ENCODE measurements around the gene EAF1.
"Not testable (repeated sequence)": the region's sequence is repeated elsewhere in the genome, so short reads cannot be mapped to it uniquely, and the experiment has no call there.

EAF1 gene

GRCh38 chr3:15391007-15391406, 36.4 kb upstream of the EAF1 start:
- Histone ChIP-seq H3K9me3 (ENCODE audit: low read length) (peaks cover 10% of the 10 kb centered on the region), H3K36me3 (ENCODE audit: insufficient read depth, low read length) (no peaks in the 10 kb centered on the region), H3K27me3 (ENCODE audit: insufficient read depth, low read length) (no peaks in the 10 kb centered on the region), H2AFZ (ENCODE audit: low read depth, low read length) (no peak overlapping the region), H3K4me1 (ENCODE audit: insufficient read depth, low read length) (no peaks in the 10 kb centered on the region), H3K4me3 (ENCODE audit: low read length) (no peak overlapping the region)

GRCh38 chr3:15393252-15393651, 34.1 kb upstream of the EAF1 start:
- not testable (repeated sequence) for H3K36me3 ChIP-seq (ENCODE audit: insufficient read depth, low read length); H3K4me3 ChIP-seq (ENCODE audit: low read length); H2AFZ ChIP-seq (ENCODE audit: low read depth, low read length); H3K4me1 ChIP-seq (ENCODE audit: insufficient read depth, low read length); H3K27me3 ChIP-seq (ENCODE audit: insufficient read depth, low read length)
- H3K9me3 ChIP-seq (ENCODE audit: low read length): peaks cover 16% of the 10 kb centered on the region

GRCh38 chr3:15398731-15399133, 28.7 kb upstream of the EAF1 start:
- peaks cover 13% of the 10 kb centered on the region for H3K9me3 ChIP-seq (ENCODE audit: low read length)
- not testable (repeated sequence) for H3K4me1 ChIP-seq (ENCODE audit: insufficient read depth, low read length); H3K27me3 ChIP-seq (ENCODE audit: insufficient read depth, low read length); H2AFZ ChIP-seq (ENCODE audit: low read depth, low read length); H3K4me3 ChIP-seq (ENCODE audit: low read length); H3K36me3 ChIP-seq (ENCODE audit: insufficient read depth, low read length)

DNA sequence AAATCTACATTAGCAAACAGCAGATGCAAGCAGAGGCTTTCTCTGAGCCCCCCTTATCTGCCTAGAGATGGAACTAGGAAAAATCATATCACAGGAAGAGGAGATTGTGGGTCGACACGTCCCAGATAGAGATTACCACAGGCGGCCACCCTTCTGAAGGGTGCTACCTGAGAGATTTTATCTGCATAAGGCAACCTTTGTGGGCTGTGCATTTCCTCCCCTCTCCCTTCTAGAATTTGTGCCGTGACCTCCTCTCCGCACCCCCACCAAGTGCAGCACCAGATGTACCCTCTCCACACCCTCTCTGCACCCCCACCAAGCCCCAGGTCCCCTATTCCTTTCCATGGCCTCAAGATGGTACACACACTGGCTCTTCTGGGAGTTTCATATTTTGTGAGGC, 27.4 kb upstream of the EAF1 start:
- H3K36me3 ChIP-seq (ENCODE audit: insufficient read depth, low read length): no peaks in the 10 kb centered on the region
- H3K27me3 ChIP-seq (ENCODE audit: insufficient read depth, low read length): no peaks in the 10 kb centered on the region
- H3K4me1 ChIP-seq (ENCODE audit: insufficient read depth, low read length): no peaks in the 10 kb centered on the region
- no peak overlapping the region for H3K4me3 ChIP-seq (ENCODE audit: low read length)
- H2AFZ ChIP-seq (ENCODE audit: low read depth, low read length): no peak overlapping the region
- peaks cover 13% of the 10 kb centered on the region for H3K9me3 ChIP-seq (ENCODE audit: low read length)

GRCh38 chr3:15401936-15402335, 25.5 kb upstream of the EAF1 start:
- Histone ChIP-seq H2AFZ (ENCODE audit: low read depth, low read length) (no peak overlapping the region), H3K4me3 (ENCODE audit: low read length) (no peak overlapping the region), H3K36me3 (ENCODE audit: insufficient read depth, low read length) (no peaks in the 10 kb centered on the region), H3K27me3 (ENCODE audit: insufficient read depth, low read length) (no peaks in the 10 kb centered on the region), H3K9me3 (ENCODE audit: low read length) (peaks cover 10% of the 10 kb centered on the region), H3K4me1 (ENCODE audit: insufficient read depth, low read length) (no peaks in the 10 kb centered on the region)

- Histone ChIP-seq H3K27me3 (ENCODE audit: insufficient read depth, low read length) (no peaks in the 10 kb centered on the region), H3K4me3 (ENCODE audit: low read length) (no peak overlapping the region), H3K4me1 (ENCODE audit: insufficient read depth, low read length) (no peaks in the 10 kb centered on the region), H3K36me3 (ENCODE audit: insufficient read depth, low read length) (no peaks in the 10 kb centered on the region), H3K9me3 (ENCODE audit: low read length) (no peaks in the 10 kb centered on the region), H2AFZ (ENCODE audit: low read depth, low read length) (no peak overlapping the region)
Observed at GRCh38 chr3:15403495-15403894, 23.9 kb upstream of the EAF1 start.

GRCh38 chr3:15403965-15404364, 23.4 kb upstream of the EAF1 start:
- no peaks in the 10 kb centered on the region for H3K27me3 ChIP-seq (ENCODE audit: insufficient read depth, low read length)
- no peaks in the 10 kb centered on the region for H3K36me3 ChIP-seq (ENCODE audit: insufficient read depth, low read length)
- no peak overlapping the region for H3K4me3 ChIP-seq (ENCODE audit: low read length)
- no peak overlapping the region for H2AFZ ChIP-seq (ENCODE audit: low read depth, low read length)
- H3K4me1 ChIP-seq (ENCODE audit: insufficient read depth, low read length): no peaks in the 10 kb centered on the region
- no peaks in the 10 kb centered on the region for H3K9me3 ChIP-seq (ENCODE audit: low read length)

DNA sequence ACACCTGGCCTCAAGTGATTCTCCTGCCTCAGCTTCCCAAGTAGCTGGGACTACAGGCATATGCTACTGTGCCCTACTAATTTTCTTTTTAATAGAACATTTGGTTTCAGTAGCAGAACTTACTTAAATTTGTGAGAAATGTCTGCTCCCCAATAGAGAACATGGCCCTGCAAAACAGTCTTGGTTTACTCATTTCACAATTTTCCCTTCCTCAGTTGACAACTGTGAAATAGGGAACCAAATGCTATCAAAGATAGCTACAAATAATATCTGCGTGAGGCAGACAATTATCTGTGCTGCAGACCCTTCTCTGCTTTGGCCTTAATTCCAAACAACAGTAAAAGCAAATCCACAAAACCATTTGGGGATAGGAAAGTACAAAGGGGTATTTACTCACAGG, 22.6 kb upstream of the EAF1 start:
- Histone ChIP-seq H3K36me3 (ENCODE audit: insufficient read depth, low read length) (peaks cover 6% of the 10 kb centered on the region), H3K9me3 (ENCODE audit: low read length) (no peaks in the 10 kb centered on the region), H3K4me1 (ENCODE audit: insufficient read depth, low read length) (no peaks in the 10 kb centered on the region)

GRCh38 chr3:15405448-15406050, 21.8 kb upstream of the EAF1 start:
- H3K27me3 ChIP-seq (ENCODE audit: insufficient read depth, low read length): no peaks in the 10 kb centered on the region
- no peaks in the 10 kb centered on the region for H3K4me1 ChIP-seq (ENCODE audit: insufficient read depth, low read length)
- H2AFZ ChIP-seq (ENCODE audit: low read depth, low read length): no peak overlapping the region
- H3K36me3 ChIP-seq (ENCODE audit: insufficient read depth, low read length): peaks cover 13% of the 10 kb centered on the region
- H3K4me3 ChIP-seq (ENCODE audit: low read length): no peak overlapping the region
- no peaks in the 10 kb centered on the region for H3K9me3 ChIP-seq (ENCODE audit: low read length)

More for the DNA sequence above, 22.6 kb upstream of the EAF1 start:
- H3K4me3 ChIP-seq (ENCODE audit: low read length): no peak overlapping the region
- no peak overlapping the region for H2AFZ ChIP-seq (ENCODE audit: low read depth, low read length)
- H3K27me3 ChIP-seq (ENCODE audit: insufficient read depth, low read length): no peaks in the 10 kb centered on the region

GRCh38 chr3:15409239-15409638, 18.2 kb upstream of the EAF1 start:
- Histone ChIP-seq H3K4me3 (ENCODE audit: low read length) (no peak overlapping the region), H3K27me3 (ENCODE audit: insufficient read depth, low read length) (no peaks in the 10 kb centered on the region), H3K9me3 (ENCODE audit: low read length) (no peaks in the 10 kb centered on the region), H3K4me1 (ENCODE audit: insufficient read depth, low read length) (no peaks in the 10 kb centered on the region), H2AFZ (ENCODE audit: low read depth, low read length) (no peak overlapping the region), H3K36me3 (ENCODE audit: insufficient read depth, low read length) (peaks cover 44% of the 10 kb centered on the region)

GRCh38 chr3:15409774-15410173, 17.6 kb upstream of the EAF1 start:
- Histone ChIP-seq H3K36me3 (ENCODE audit: insufficient read depth, low read length) (peaks cover 48% of the 10 kb centered on the region), H3K4me3 (ENCODE audit: low read length) (no peak overlapping the region), H2AFZ (ENCODE audit: low read depth, low read length) (no peak overlapping the region), H3K9me3 (ENCODE audit: low read length) (no peaks in the 10 kb centered on the region), H3K4me1 (ENCODE audit: insufficient read depth, low read length) (no peaks in the 10 kb centered on the region), H3K27me3 (ENCODE audit: insufficient read depth, low read length) (no peaks in the 10 kb centered on the region)

GRCh38 chr3:15410966-15411365, 16.4 kb upstream of the EAF1 start:
- not testable (repeated sequence) for H3K27me3 ChIP-seq (ENCODE audit: insufficient read depth, low read length); H3K4me1 ChIP-seq (ENCODE audit: insufficient read depth, low read length); H2AFZ ChIP-seq (ENCODE audit: low read depth, low read length); H3K4me3 ChIP-seq (ENCODE audit: low read length); H3K9me3 ChIP-seq (ENCODE audit: low read length)
- H3K36me3 ChIP-seq (ENCODE audit: insufficient read depth, low read length): peaks cover 60% of the 10 kb centered on the region

DNA sequence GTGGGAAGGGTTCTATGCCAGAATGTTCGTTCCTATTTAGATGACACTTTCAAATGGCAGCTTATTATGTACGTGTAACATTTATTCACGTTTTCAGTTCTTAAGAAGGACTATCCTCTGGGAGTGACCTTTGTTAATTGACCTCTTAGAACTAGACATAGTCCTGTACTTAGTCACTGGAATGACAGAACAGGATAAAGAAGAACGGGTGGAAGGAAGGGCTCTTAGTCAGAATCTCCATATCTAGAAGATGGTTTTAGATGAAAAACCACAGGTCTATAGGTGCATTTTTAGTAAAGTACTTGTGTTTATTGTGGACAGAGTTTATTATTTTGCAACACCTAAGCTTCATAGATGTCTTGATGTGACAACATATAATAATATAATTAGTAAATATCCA, 6.5 kb upstream of the EAF1 start:
- Histone ChIP-seq H2AFZ (ENCODE audit: low read depth, low read length) (no peak overlapping the region), H3K4me1 (ENCODE audit: insufficient read depth, low read length) (no peaks in the 10 kb centered on the region), H3K9me3 (ENCODE audit: low read length) (no peaks in the 10 kb centered on the region), H3K36me3 (ENCODE audit: insufficient read depth, low read length) (peaks cover 66% of the 10 kb centered on the region), H3K27me3 (ENCODE audit: insufficient read depth, low read length) (no peaks in the 10 kb centered on the region), H3K4me3 (ENCODE audit: low read length) (no peak overlapping the region)

- peaks cover 15% of the 10 kb centered on the region for H3K4me1 ChIP-seq (ENCODE audit: insufficient read depth, low read length)
- peaks cover 44% of the 10 kb centered on the region for H3K36me3 ChIP-seq (ENCODE audit: insufficient read depth, low read length)
- peak overlapping the region; percentile 94 for H2AFZ ChIP-seq (ENCODE audit: low read depth, low read length)
- H3K4me3 ChIP-seq (ENCODE audit: low read length): peak overlapping the region; percentile 94
- H3K9me3 ChIP-seq (ENCODE audit: low read length): no peaks in the 10 kb centered on the region
- no peaks in the 10 kb centered on the region for H3K27me3 ChIP-seq (ENCODE audit: insufficient read depth, low read length)
Observed at GRCh38 chr3:15426579-15427118, 749 bp upstream of the EAF1 start.

Data from neuron (in vitro differentiated cells).